Ovary (tissue), 3 donors: Measurements from ENCODE around the gene ZNF593.

Experiments used
- CTCF ChIP-seq, 3 donors: fragments of 450-650 bp in 2 of 3; fragments of 200-600 bp in 1 of 3; IDR thresholded peaks; one replicate each; pipeline versions ENCODE4 v1.5.1 to v1.8.0; 2016 to 2022; ENCODE audit warnings: antibody characterized with exemption in 3 of 3, mild to moderate bottlenecking in 1 of 3
- EP300 ChIP-seq: sonication (generic); formaldehyde crosslinking; IDR thresholded peaks from one replicate; pipeline ENCODE4 v1.6.1; 2017; ENCODE audit warnings: antibody characterized with exemption
- donor health status: DM: no; HTN: no; CAD: no.

GRCh38 chr1:26175346-26175745, 5.6 kb downstream of the ZNF593 start:
- TF ChIP-seq CTCF (IDR thresholded peaks at IDR 0.05): no peak
- TF ChIP-seq EP300: no peak
